Fibroblast of the conjunctiva (primary cell): Measurements from ENCODE around the gene PTTG1.
A peak's percentile ranks its signal among the peaks of the same experiment; 100 is the strongest.
"Not testable (repeated sequence)": the region's sequence is repeated elsewhere in the genome, so short reads cannot be mapped to it uniquely, and the experiment has no call there.

Experiments
- DNase-seq: peaks from one replicate; pipeline ENCODE4 v3.0.0-alpha.2; 2010; ENCODE audit warnings: low read depth

The PTTG1 gene

GRCh38 chr5:160423099-160423498 is 1.4 kb downstream of the PTTG1 start:
- no peak for DNase-seq

- no peak for DNase-seq
Observed at GRCh38 chr5:160427607-160428006, 6.0 kb downstream of the PTTG1 start.

- no peak for DNase-seq
Observed at GRCh38 chr5:160432196-160432595, 10.5 kb downstream of the PTTG1 start.

- DNase-seq = no peak
Observed at GRCh38 chr5:160432787-160433186, 11.1 kb downstream of the PTTG1 start.

GRCh38 chr5:160434022-160434531 is 12.4 kb downstream of the PTTG1 start:
- DNase-seq = no peak

GRCh38 chr5:160435532-160435931 is 13.9 kb downstream of the PTTG1 start:
- DNase-seq = no peak

GRCh38 chr5:160436017-160436416 is 14.4 kb downstream of the PTTG1 start:
- no peak for DNase-seq

GRCh38 chr5:160436661-160437060 is 15.0 kb downstream of the PTTG1 start:
- not testable (repeated sequence) for DNase-seq

GRCh38 chr5:160437271-160437670 is 15.6 kb downstream of the PTTG1 start:
- no peak for DNase-seq

- DNase-seq = peak; percentile 51
Observed at GRCh38 chr5:160438316-160439204, 16.9 kb downstream of the PTTG1 start.

GRCh38 chr5:160439205-160439600 is 17.5 kb downstream of the PTTG1 start:
- peak; percentile 50 for DNase-seq

- no peak for DNase-seq
Observed at GRCh38 chr5:160441311-160441781, 19.7 kb downstream of the PTTG1 start.

- no peak for DNase-seq
Observed at GRCh38 chr5:160442824-160443431, 21.3 kb downstream of the PTTG1 start.

- no peak for DNase-seq
Observed at GRCh38 chr5:160444407-160444806, 22.8 kb downstream of the PTTG1 start.

GRCh38 chr5:160445132-160445531 is 23.5 kb downstream of the PTTG1 start:
- no peak for DNase-seq

GRCh38 chr5:160445751-160446150 is 24.1 kb downstream of the PTTG1 start:
- no peak for DNase-seq

GRCh38 chr5:160448886-160449285 is 27.2 kb downstream of the PTTG1 start:
- no peak for DNase-seq

- no peak for DNase-seq
Observed at GRCh38 chr5:160449458-160449857, 27.8 kb downstream of the PTTG1 start.

- DNase-seq = no peak
Observed at GRCh38 chr5:160450164-160450932, 28.7 kb downstream of the PTTG1 start.

GRCh38 chr5:160451281-160451680 is 29.6 kb downstream of the PTTG1 start:
- DNase-seq = no peak

- DNase-seq = no peak
Observed at GRCh38 chr5:160452036-160452435, 30.4 kb downstream of the PTTG1 start.

- no peak for DNase-seq
Observed at GRCh38 chr5:160452795-160453194, 31.1 kb downstream of the PTTG1 start.
